GM23338 (cell line): ENCODE measurements around the gene SLC9C1. TPM values are rescaled to one million over a fixed set of nuclear protein-coding genes. Genes with fewer than 3 reads are reported as not detected.

Experiments used
- CTCF ChIP-seq, 2 experiments: fragments of 200-600 bp in 1 of 2; sonication (generic) in 1 of 2; conservative IDR thresholded peaks; 2 replicates each; pipeline versions ENCODE4 v1.5.1 to v1.6.1; 2016 to 2017; ENCODE audit warnings: antibody characterized with exemption in 2 of 2, low read depth in 2 of 2, mild to moderate bottlenecking in 2 of 2, moderate library complexity in 1 of 2
- ETS1 ChIP-seq: IDR thresholded peaks from 2 replicates; pipeline ENCODE4 v1.6.1; 2016; ENCODE audit warnings: antibody characterized with exemption
- EZH2phosphoT487 ChIP-seq: fragments of 200-600 bp; sonication (generic); IDR thresholded peaks from one replicate; pipeline ENCODE4 v1.8.1; 2018; ENCODE audit warnings: antibody characterized with exemption; ENCODE audit not compliant: unreplicated experiment
- NANOG ChIP-seq: IDR thresholded peaks from 2 replicates; pipeline ENCODE4 v1.6.1; 2016; ENCODE audit warnings: antibody characterized with exemption, borderline replicate concordance
- POLR2AphosphoS5 ChIP-seq: IDR thresholded peaks from 2 replicates; pipeline ENCODE4 v1.6.1; 2016; ENCODE audit warnings: antibody characterized with exemption, low read depth
- ZNF114 ChIP-seq: fragments of 250-450 bp; sonication (Bioruptor Pico); IDR thresholded peaks from 2 replicates; pipeline ENCODE4 v1.5.0; 2020; ENCODE audit warnings: mild to moderate bottlenecking, moderate library complexity
- ZNF462 ChIP-seq: fragments of 250-450 bp; sonication (Bioruptor Pico); IDR thresholded peaks from 2 replicates; pipeline ENCODE4 v1.5.0; 2020; ENCODE audit warnings: mild to moderate bottlenecking, moderate library complexity
- polyA plus RNA-seq: library from polyadenylated mRNA; unstranded; fragments of >200 nt; fragmentation: Nextera tagmentation; extraction: Ambion mirVana; gene quantifications from 2 replicates; pipeline ENCODE4 v1.2.1, GENCODE V29; 2016
- total RNA-seq: library from RNA; depleted of rRNA; stranded (reverse); fragments of >200 nt; shearing (Covaris generic); gene quantifications from 2 replicates; pipeline ENCODE4 v1.2.3, GENCODE V29; 2014

The SLC9C1 gene
- total and polyA plus RNA-seq, 2 experiments from 2014 or later: 0.97 to 1.8 TPM

- no peak for TF ChIP-seq ZNF462 (CRISPR knock-in tag)
- TF ChIP-seq NANOG: no peak
- no peak for TF ChIP-seq ETS1
- TF ChIP-seq EZH2phosphoT487: no peak
- TF ChIP-seq POLR2AphosphoS5: no peak
- no peak for TF ChIP-seq ZNF114
- no peak for TF ChIP-seq CTCF (conservative IDR thresholded peaks at IDR 0.05; ENCODE audit: low read depth in 2 of 2)
These were observed 178.8 kb downstream of the SLC9C1 start (continued) for GRCh38 chr3:112115161-112115739.
